Ishikawa (cell line): Measurements from ENCODE around the gene MSH5.

Experiments used
- CEBPB ChIP-seq: IDR thresholded peaks from 2 replicates; pipeline ENCODE4 v1.6.1; 2012
- CREB1 ChIP-seq: IDR thresholded peaks from 2 replicates; pipeline ENCODE4 v1.6.1; 2012; ENCODE audit warnings: low read depth
- EGR1 ChIP-seq: IDR thresholded peaks from 2 replicates; pipeline ENCODE4 v1.6.1; 2012
- EP300 ChIP-seq: IDR thresholded peaks from 2 replicates; pipeline ENCODE4 v1.6.1; 2012; ENCODE audit warnings: borderline replicate concordance
- FOXM1 ChIP-seq: IDR thresholded peaks from 2 replicates; pipeline ENCODE4 v1.6.1; 2012; ENCODE audit warnings: low read depth, borderline replicate concordance
- NFIC ChIP-seq: IDR thresholded peaks from 2 replicates; pipeline ENCODE4 v1.6.1; 2012
- RAD21 ChIP-seq: IDR thresholded peaks from 2 replicates; pipeline ENCODE4 v1.6.1; 2012; ENCODE audit warnings: low read depth
- TAF1 ChIP-seq: IDR thresholded peaks from 2 replicates; pipeline ENCODE4 v1.6.1; 2012; ENCODE audit warnings: low read depth, mild to moderate bottlenecking
- TCF12 ChIP-seq: IDR thresholded peaks from 2 replicates; pipeline ENCODE4 v1.6.1; 2012; ENCODE audit warnings: low read depth
- TEAD4 ChIP-seq: IDR thresholded peaks from 2 replicates; pipeline ENCODE4 v1.6.1; 2012
- YY1 ChIP-seq: IDR thresholded peaks from 2 replicates; pipeline ENCODE4 v1.6.1; 2012; ENCODE audit warnings: low read depth
- ZBTB7A ChIP-seq: IDR thresholded peaks from 2 replicates; pipeline ENCODE4 v1.6.1; 2012; ENCODE audit warnings: low read depth
- TF ChIP-seq, protein P1 (sequence below): IDR thresholded peaks from 2 replicates; pipeline ENCODE4 v1.6.1; 2012; ENCODE audit warnings: low read depth, mild to moderate bottlenecking
- TF ChIP-seq, protein P2 (sequence below): IDR thresholded peaks from 2 replicates; pipeline ENCODE4 v1.6.1; 2012
- TF ChIP-seq, protein P3 (sequence below): IDR thresholded peaks from 2 replicates; pipeline ENCODE4 v1.6.1; 2012

Gene MSH5

DNA sequence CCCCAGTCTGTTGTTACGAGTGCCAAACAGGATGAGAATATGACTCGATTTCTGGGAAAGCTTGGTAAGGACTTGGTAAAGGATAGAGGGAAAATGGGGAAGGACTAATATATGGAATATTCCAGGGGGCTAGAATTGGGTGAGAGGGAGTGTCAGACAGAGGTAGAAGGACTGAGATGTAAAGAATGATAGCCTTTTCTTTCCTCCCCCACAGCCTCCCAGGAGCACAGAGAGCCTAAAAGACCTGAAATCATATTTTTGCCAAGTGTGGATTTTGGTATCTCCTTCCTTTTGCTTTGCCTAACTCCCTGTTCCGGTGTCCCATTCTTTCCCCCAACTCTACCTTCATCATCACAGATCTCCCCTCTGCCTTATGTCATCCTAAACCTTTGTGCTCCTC is 3.1 kb downstream of the MSH5 start:
- TF ChIP-seq TEAD4 (no peak), YY1 (no peak), EGR1 (no peak), CEBPB (no peak), CREB1 (no peak), EP300 (no peak), FOXM1 (no peak), TAF1 (no peak), TCF12 (no peak), ZBTB7A (no peak), RAD21 (no peak), NFIC (no peak)
- TF ChIP-seq, protein P1, sequence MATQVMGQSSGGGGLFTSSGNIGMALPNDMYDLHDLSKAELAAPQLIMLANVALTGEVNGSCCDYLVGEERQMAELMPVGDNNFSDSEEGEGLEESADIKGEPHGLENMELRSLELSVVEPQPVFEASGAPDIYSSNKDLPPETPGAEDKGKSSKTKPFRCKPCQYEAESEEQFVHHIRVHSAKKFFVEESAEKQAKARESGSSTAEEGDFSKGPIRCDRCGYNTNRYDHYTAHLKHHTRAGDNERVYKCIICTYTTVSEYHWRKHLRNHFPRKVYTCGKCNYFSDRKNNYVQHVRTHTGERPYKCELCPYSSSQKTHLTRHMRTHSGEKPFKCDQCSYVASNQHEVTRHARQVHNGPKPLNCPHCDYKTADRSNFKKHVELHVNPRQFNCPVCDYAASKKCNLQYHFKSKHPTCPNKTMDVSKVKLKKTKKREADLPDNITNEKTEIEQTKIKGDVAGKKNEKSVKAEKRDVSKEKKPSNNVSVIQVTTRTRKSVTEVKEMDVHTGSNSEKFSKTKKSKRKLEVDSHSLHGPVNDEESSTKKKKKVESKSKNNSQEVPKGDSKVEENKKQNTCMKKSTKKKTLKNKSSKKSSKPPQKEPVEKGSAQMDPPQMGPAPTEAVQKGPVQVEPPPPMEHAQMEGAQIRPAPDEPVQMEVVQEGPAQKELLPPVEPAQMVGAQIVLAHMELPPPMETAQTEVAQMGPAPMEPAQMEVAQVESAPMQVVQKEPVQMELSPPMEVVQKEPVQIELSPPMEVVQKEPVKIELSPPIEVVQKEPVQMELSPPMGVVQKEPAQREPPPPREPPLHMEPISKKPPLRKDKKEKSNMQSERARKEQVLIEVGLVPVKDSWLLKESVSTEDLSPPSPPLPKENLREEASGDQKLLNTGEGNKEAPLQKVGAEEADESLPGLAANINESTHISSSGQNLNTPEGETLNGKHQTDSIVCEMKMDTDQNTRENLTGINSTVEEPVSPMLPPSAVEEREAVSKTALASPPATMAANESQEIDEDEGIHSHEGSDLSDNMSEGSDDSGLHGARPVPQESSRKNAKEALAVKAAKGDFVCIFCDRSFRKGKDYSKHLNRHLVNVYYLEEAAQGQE: no peak
- TF ChIP-seq, protein P2, sequence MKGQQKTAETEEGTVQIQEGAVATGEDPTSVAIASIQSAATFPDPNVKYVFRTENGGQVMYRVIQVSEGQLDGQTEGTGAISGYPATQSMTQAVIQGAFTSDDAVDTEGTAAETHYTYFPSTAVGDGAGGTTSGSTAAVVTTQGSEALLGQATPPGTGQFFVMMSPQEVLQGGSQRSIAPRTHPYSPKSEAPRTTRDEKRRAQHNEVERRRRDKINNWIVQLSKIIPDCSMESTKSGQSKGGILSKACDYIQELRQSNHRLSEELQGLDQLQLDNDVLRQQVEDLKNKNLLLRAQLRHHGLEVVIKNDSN: no peak
- TF ChIP-seq, protein P3, sequence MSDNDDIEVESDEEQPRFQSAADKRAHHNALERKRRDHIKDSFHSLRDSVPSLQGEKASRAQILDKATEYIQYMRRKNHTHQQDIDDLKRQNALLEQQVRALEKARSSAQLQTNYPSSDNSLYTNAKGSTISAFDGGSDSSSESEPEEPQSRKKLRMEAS: no peak

DNA sequence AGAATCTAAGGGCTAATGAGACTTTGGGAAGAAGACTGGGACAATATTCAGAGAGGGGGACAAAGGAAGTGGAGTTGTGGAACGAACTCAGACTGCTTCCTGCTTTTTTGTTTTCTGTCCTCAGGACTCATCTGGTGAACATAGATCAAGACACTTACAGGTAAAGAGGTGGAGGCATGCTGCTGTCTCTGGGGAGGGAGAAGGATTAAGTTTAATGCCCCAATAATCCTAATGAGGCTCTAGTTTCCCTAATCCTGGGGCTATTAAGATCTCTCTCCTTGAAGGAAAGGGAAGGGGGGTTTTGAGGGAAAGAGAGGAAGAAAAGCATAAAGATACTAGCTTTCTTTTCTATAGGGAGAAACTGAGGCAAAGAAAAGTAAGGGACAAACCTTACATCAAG is 4.6 kb downstream of the MSH5 start:
- TF ChIP-seq, protein P2: no peak
- TF ChIP-seq, protein P1: no peak
- TF ChIP-seq ZBTB7A (no peak), RAD21 (no peak), YY1 (no peak)

DNA sequence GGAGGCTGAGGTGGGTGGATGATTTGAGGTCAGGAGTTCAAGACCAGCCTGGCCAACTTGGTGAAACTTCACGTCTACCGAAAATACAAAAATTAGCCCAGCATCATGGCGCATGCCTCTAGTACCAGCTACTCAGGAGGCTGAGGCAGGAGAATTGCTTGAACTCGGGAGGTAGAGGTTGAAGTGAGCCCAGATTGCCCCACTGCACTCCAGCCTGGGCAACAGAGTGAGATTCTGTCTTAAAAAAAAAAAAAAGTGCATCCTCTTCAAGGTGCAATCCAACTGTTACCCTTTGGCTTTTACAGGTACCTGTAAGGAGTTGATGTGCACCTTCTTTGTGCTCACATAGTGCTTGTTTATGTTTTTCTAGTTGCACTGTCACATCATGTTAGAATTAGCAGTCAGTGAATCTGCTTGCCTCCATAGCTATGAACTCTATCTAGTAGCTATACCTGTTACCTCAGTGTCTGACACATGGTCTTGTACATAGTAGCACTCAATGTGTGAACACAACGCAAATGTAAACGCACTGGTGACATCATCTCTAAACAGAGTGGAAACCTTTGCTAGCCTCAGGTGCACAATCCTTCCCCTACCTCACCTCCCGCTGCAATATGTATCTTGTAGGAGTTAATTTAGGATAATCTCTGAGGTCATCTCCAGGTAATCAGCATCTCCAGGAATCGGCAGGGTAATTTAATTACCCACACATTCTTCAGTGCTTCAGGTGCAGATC is 9.7 kb downstream of the MSH5 start:
- TF ChIP-seq, protein P1: no peak
- no peak for TF ChIP-seq ZBTB7A
- TF ChIP-seq, protein P3: no peak
- TF ChIP-seq TAF1: no peak
- no peak for TF ChIP-seq TEAD4
- no peak for TF ChIP-seq CEBPB
- no peak for TF ChIP-seq EGR1
- no peak for TF ChIP-seq TCF12
- TF ChIP-seq, protein P2: no peak
- TF ChIP-seq CREB1: no peak
- no peak for TF ChIP-seq NFIC
- no peak for TF ChIP-seq FOXM1

DNA sequence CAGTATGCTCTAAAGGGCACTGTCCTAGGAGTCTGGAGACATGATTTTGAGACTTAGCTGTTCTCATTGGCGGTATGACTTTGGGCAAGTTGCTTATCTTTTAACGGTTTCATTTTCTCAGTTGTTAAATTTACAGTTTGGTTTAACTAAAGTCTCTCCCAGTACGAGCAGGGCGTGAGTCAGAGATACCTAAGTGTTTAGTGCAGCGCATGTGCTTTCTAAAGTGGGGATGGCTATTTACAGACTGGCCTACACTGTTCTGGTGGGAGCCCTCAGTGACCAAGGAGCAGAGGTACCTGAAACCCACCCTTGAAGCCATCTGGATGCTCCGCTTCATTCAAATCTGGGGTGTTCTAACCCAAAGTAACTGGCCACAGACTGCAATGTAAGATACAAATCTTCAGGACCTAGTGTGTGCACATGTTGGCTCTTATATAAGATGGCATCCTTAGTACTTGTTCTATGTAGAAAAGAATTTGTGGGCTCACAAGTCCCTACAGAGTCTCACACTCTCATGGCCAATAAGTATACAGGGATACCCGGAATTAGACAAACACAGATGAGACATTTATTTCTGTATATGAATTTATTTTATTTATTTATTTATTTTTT is 10.7 kb downstream of the MSH5 start:
- TF ChIP-seq TAF1 (no peak), EGR1 (no peak), CEBPB (no peak), CREB1 (no peak), TCF12 (no peak), EP300 (no peak), YY1 (no peak), NFIC (no peak), TEAD4 (no peak), RAD21 (no peak), ZBTB7A (no peak)
- TF ChIP-seq, protein P1: no peak
- TF ChIP-seq, protein P2: no peak
